Endodermal cell (in vitro differentiated cells): ENCODE measurements around the gene TAB2. TPM values are rescaled to one million over a fixed set of nuclear protein-coding genes. Genes with fewer than 3 reads are reported as not detected.

Experiments
- DNase-seq: peaks from one replicate; pipeline ENCODE4 v3.0.0-alpha.2; 2017
- H3K27ac ChIP-seq: 2 replicates; pipeline ENCODE4 v1.5.1; 2013; ENCODE audit warnings: mild to moderate bottlenecking, low read depth, low read length, moderate library complexity
- H3K27me3 ChIP-seq: 2 replicates; pipeline ENCODE4 v1.6.1; 2013; ENCODE audit warnings: mild to moderate bottlenecking, low read length, moderate library complexity; ENCODE audit not compliant: insufficient read depth, control insufficient read depth, poor library complexity, severe bottlenecking
- H3K36me3 ChIP-seq: 2 replicates; pipeline ENCODE4 v1.7.0; 2013; ENCODE audit warnings: mild to moderate bottlenecking, low read length, moderate library complexity; ENCODE audit not compliant: control insufficient read depth, insufficient read depth
- H3K4me1 ChIP-seq: one replicate; pipeline ENCODE4 v1.7.0; 2013; ENCODE audit warnings: low read length; ENCODE audit not compliant: control insufficient read depth, insufficient read depth
- H3K4me3 ChIP-seq: 2 replicates; pipeline ENCODE4 v1.5.1; 2013; ENCODE audit warnings: mild to moderate bottlenecking, low read length, moderate library complexity
- H3K9ac ChIP-seq: 2 replicates; pipeline ENCODE4 v1.6.1; 2013; ENCODE audit warnings: mild to moderate bottlenecking, low read length, moderate library complexity; ENCODE audit not compliant: poor library complexity, severe bottlenecking; ENCODE audit errors: extremely low read depth
- H3K9me3 ChIP-seq: 2 replicates; pipeline ENCODE4 v1.6.1; 2013; ENCODE audit warnings: mild to moderate bottlenecking, low read length, moderate library complexity; ENCODE audit not compliant: control insufficient read depth
- H3K27ac Mint-ChIP-seq: 2 replicates; pipeline ENCODE4 v1.8.0; 2020; ENCODE audit warnings: mixed read lengths
- H3K27me3 Mint-ChIP-seq: 2 replicates; pipeline ENCODE4 v1.8.0; 2021; ENCODE audit warnings: mild to moderate bottlenecking, mixed read lengths; ENCODE audit not compliant: insufficient read depth
- H3K36me3 Mint-ChIP-seq: 2 replicates; pipeline ENCODE4 v1.8.0; 2020; ENCODE audit warnings: low read depth, mixed read lengths
- H3K4me1 Mint-ChIP-seq: 2 replicates; pipeline ENCODE4 v1.8.0; 2020; ENCODE audit warnings: mixed read lengths
- H3K4me3 Mint-ChIP-seq: 2 replicates; pipeline ENCODE4 v1.8.0; 2020; ENCODE audit warnings: mild to moderate bottlenecking, moderate library complexity, mixed read lengths
- H3K9me3 Mint-ChIP-seq: 2 replicates; pipeline ENCODE4 v1.8.0; 2020; ENCODE audit warnings: mild to moderate bottlenecking, mixed read lengths
- WGBS, 2 experiments: methylation state at CpG; one replicate each; pipeline versions ENCODE4 v1.1.5 to v1.1.7; 2013; ENCODE audit warnings: missing lambda C conversion rate in 2 of 2, mixed read lengths in 1 of 2; ENCODE audit not compliant: insufficient coverage in 1 of 2, insufficient read length in 1 of 2; 5-methylcytosine and 5-hydroxymethylcytosine counted together
- total RNA-seq, 2 donors: library from RNA; stranded (reverse); fragmentation: NEBNext Ultra II Directional in 1 of 2; extraction: Animal tissue kit (Norgen Biotek cat#: 25700) in 1 of 2; gene quantifications; 2 replicates in 1 of 2; 3 replicates in 1 of 2; pipeline ENCODE4 v1.2.1, GENCODE V29; 2021
- TF ChIP-seq, protein P1 (sequence below): fragments of 200-600 bp; sonication (generic); conservative IDR thresholded peaks from 2 replicates; pipeline ENCODE4 v1.5.0; 2021; ENCODE audit warnings: antibody characterized with exemption, mild to moderate bottlenecking

The TAB2 gene
- total RNA-seq, 2 donors from 2014 or later = 51.1 to 54.8 TPM

DNA sequence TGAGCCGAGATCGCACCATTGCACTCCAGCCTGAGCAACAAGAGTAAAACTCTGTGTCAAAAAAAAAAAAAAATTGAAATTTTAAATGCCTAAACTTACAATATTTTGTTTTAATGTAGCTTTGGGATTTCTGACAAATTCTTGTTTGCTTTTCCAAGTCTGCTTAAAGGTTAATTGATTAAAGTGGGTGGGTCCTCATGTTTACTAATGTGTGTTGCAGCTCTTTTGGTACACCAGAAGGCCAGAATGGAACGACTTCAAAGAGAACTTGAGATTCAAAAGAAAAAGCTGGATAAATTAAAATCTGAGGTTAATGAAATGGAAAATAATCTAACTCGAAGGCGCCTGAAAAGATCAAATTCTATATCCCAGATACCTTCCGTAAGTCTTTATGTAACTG lies 79.9 kb downstream of the TAB2 start:
- Histone ChIP-seq H3K4me1 (no peaks in the 10 kb centered on the region), H3K9ac (no peak overlapping the region), H3K27me3 (no peaks in the 10 kb centered on the region), H3K27ac (no peak overlapping the region), H3K9me3 (peaks cover 3% of the 10 kb centered on the region), H3K36me3 (peaks cover 78% of the 10 kb centered on the region), H3K4me3 (no peak overlapping the region)
- Mint-ChIP-seq H3K9me3 (no peaks in the 10 kb centered on the region), H3K27ac (no peak overlapping the region), H3K4me3 (no peak overlapping the region), H3K4me1 (no peaks in the 10 kb centered on the region), H3K36me3 (peaks cover 56% of the 10 kb centered on the region), H3K27me3 (no peaks in the 10 kb centered on the region)
- DNase-seq = no peak
- TF ChIP-seq, protein P1, sequence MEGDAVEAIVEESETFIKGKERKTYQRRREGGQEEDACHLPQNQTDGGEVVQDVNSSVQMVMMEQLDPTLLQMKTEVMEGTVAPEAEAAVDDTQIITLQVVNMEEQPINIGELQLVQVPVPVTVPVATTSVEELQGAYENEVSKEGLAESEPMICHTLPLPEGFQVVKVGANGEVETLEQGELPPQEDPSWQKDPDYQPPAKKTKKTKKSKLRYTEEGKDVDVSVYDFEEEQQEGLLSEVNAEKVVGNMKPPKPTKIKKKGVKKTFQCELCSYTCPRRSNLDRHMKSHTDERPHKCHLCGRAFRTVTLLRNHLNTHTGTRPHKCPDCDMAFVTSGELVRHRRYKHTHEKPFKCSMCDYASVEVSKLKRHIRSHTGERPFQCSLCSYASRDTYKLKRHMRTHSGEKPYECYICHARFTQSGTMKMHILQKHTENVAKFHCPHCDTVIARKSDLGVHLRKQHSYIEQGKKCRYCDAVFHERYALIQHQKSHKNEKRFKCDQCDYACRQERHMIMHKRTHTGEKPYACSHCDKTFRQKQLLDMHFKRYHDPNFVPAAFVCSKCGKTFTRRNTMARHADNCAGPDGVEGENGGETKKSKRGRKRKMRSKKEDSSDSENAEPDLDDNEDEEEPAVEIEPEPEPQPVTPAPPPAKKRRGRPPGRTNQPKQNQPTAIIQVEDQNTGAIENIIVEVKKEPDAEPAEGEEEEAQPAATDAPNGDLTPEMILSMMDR = no peak
- 95 to 96% methylated on average over 4 to 6 of the region's 6 CpGs for WGBS, 2 experiments

DNA sequence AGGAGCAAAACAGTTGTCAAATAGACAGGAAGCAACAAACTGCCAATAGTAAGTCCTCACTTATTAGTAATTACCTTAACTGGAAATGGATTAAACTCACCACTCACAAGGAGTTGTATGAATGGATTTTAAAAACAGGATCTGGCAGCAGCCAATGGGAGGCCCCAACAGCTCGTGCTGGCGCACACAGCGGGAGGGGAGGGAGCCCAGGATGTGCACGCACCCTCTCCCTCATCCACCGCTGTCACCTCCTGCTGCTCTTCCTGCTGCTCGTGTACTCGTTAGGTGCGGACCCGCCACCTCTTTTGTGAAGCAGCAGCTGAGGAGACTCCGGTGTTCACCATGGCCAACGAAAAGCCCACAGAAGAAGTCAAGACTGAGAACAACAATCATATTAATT lies 82.5 kb downstream of the TAB2 start, which contains the start of gene SUMO4:
Gene SUMO4, plus strand, starts transcription at position 213 of the 400 bp plus-strand sequence. Its CDS starts 130 bp downstream, at position 343.
- H3K9me3 ChIP-seq = peaks cover 3% of the 10 kb centered on the region
- H3K27ac ChIP-seq = no peak within 1 kb of the TSS
- Mint-ChIP-seq H3K36me3 (peaks cover 76% of the 10 kb centered on the region), H3K27ac (no peak within 1 kb of the TSS), H3K9me3 (no peaks in the 10 kb centered on the region), H3K4me3 (no peak within 1 kb of the TSS), H3K4me1 (no peaks in the 10 kb centered on the region), H3K27me3 (no peaks in the 10 kb centered on the region)
- H3K4me3 ChIP-seq = no peak within 1 kb of the TSS
- no peak within 1 kb of the TSS for H3K9ac ChIP-seq
- DNase-seq = no peak
- no peaks in the 10 kb centered on the region for H3K27me3 ChIP-seq
- H3K36me3 ChIP-seq = peaks cover 91% of the 10 kb centered on the region
- WGBS, 2 experiments = 90 to 95% methylated on average over 9 to 11 of the region's 11 CpGs
- H3K4me1 ChIP-seq = no peaks in the 10 kb centered on the region
- TF ChIP-seq, protein P1 = no peak

DNA sequence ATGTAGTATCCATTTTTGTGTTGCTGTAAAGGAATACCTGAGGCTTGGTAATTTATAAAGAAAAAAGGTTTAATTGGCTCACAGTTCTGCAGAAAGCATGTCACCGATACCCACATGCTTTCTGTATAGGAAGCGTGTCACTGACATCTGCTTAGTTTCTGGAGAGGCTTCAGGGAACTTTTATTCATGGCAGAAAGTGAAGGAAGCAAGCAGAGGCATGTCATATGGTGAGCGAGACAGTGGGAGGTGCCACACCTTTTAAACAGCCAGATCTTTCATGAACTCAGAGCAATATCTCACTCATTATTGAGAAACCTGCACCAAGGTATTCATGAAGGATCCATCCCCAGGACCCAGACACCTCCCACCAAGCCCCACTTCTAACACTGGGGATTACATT lies 86.0 kb downstream of the TAB2 start:
- no peaks in the 10 kb centered on the region for H3K4me1 ChIP-seq
- peaks cover 63% of the 10 kb centered on the region for H3K36me3 Mint-ChIP-seq
- H3K27me3 Mint-ChIP-seq = no peaks in the 10 kb centered on the region
- no peaks in the 10 kb centered on the region for H3K9me3 ChIP-seq
- no peak for DNase-seq
- WGBS, 2 experiments = 94 to 95% methylated on average over 2 to 3 of the region's 3 CpGs
- H3K4me3 ChIP-seq = no peak overlapping the region
- H3K27ac ChIP-seq = no peak overlapping the region
- H3K9ac ChIP-seq = no peak overlapping the region
- H3K36me3 ChIP-seq = peaks cover 89% of the 10 kb centered on the region
- H3K27ac Mint-ChIP-seq = no peak overlapping the region
- H3K4me1 Mint-ChIP-seq = peaks cover 4% of the 10 kb centered on the region
- H3K4me3 Mint-ChIP-seq = no peak overlapping the region
- no peaks in the 10 kb centered on the region for H3K27me3 ChIP-seq
- TF ChIP-seq, protein P1 = no peak
- no peaks in the 10 kb centered on the region for H3K9me3 Mint-ChIP-seq
